Measurements from ENCODE around the gene C10orf143.
"Not testable (repeated sequence)": the region's sequence is repeated elsewhere in the genome, so short reads cannot be mapped to it uniquely, and the experiment has no call there.

Gene C10orf143

GRCh38 chr10:130110246-130111112, at the start of gene C10orf143:
Gene C10orf143, minus strand, starts transcription at chr10:130110830. Its CDS starts 58 bp downstream, at chr10:130110772.
- DNase-seq, result peak; percentile 100

GRCh38 chr10:130159192-130159794, 48.7 kb upstream of the C10orf143 start:
- DNase-seq, result no peak

- DNase-seq, result no peak
Measured at GRCh38 chr10:130146042-130146441, 35.4 kb upstream of the C10orf143 start.

- DNase-seq, result no peak
Measured at GRCh38 chr10:130141878-130142277, 31.2 kb upstream of the C10orf143 start.

- DNase-seq, result no peak
Measured at GRCh38 chr10:130141460-130141859, 30.8 kb upstream of the C10orf143 start.

GRCh38 chr10:130141038-130141437, 30.4 kb upstream of the C10orf143 start:
- no peak for DNase-seq

- DNase-seq, result no peak
Measured at GRCh38 chr10:130140425-130140824, 29.8 kb upstream of the C10orf143 start.

- DNase-seq, result no peak
Measured at GRCh38 chr10:130138479-130138866, 27.8 kb upstream of the C10orf143 start.

GRCh38 chr10:130137659-130138478, 27.2 kb upstream of the C10orf143 start:
- no peak for DNase-seq

GRCh38 chr10:130137090-130137448, 26.4 kb upstream of the C10orf143 start:
- DNase-seq, result no peak

GRCh38 chr10:130136226-130137089, 25.8 kb upstream of the C10orf143 start, which contains the start of gene GLRX3:
Gene GLRX3, plus strand, starts transcription at chr10:130136391. Its CDS starts 30 bp downstream, at chr10:130136421.
- DNase-seq, result peak; percentile 94

- DNase-seq, result no peak
Measured at GRCh38 chr10:130135676-130136225, 25.1 kb upstream of the C10orf143 start.

GRCh38 chr10:130128922-130129321, 18.3 kb upstream of the C10orf143 start:
- no peak for DNase-seq

GRCh38 chr10:130128062-130128781, 17.6 kb upstream of the C10orf143 start:
- no peak for DNase-seq

- peak; percentile 75 for DNase-seq
Measured at GRCh38 chr10:130127364-130128061, 16.9 kb upstream of the C10orf143 start.

- DNase-seq, result no peak
Measured at GRCh38 chr10:130121486-130122079, 11.0 kb upstream of the C10orf143 start.

GRCh38 chr10:130117535-130117934, 6.9 kb upstream of the C10orf143 start:
- not testable (repeated sequence) for DNase-seq

GRCh38 chr10:130116942-130117341, 6.3 kb upstream of the C10orf143 start:
- DNase-seq, result not testable (repeated sequence)

- DNase-seq, result no peak
Measured at GRCh38 chr10:130112821-130113220, 2.2 kb upstream of the C10orf143 start.

- no peak for DNase-seq
Measured at GRCh38 chr10:130111852-130112180, 1.2 kb upstream of the C10orf143 start.

All from right forelimb (tissue), 1 donor.